H1 (cell line): ENCODE data around the gene TMEM97. TPM values are rescaled to one million over a fixed set of nuclear protein-coding genes. Genes with fewer than 3 reads are reported as not detected.

Source experiments
- CTCF ChIA-PET: fragments of 300-600 bp; sonication (Branson Sonifier 250); formaldehyde crosslinking; loops from one replicate; lab custom pipeline; 2021; ENCODE audit not compliant: partially characterized antibody; lab: Charles Lee
- POLR2A ChIA-PET: fragments of 300-600 bp; sonication (Branson Sonifier 250); formaldehyde crosslinking; loops from one replicate; lab custom pipeline; 2021; ENCODE audit warnings: inconsistent platforms; ENCODE audit not compliant: partially characterized antibody; lab: Charles Lee
- DNase-seq, 2 experiments: peaks; one replicate each; pipeline versions ENCODE4 v3.0.0 to v3.0.0-alpha.2; 2010 to 2022; ENCODE audit warnings: low spot score in 2 of 2, low read depth in 1 of 2, mixed read lengths in 1 of 2
- FAIRE-seq: peaks from 2 replicates; lab custom pipeline; 2011; peaks lifted over from hg19 to GRCh38; lab: Jason Lieb, UNC
- H2AFZ ChIP-seq: 2 replicates; pipeline ENCODE4 v1.8.1; 2012; ENCODE audit warnings: low read length, inconsistent platforms
- H2AK5ac ChIP-seq: 2 replicates; pipeline ENCODE4 v1.6.1; 2013; ENCODE audit warnings: low read depth, low read length
- H2BK120ac ChIP-seq: replicated peaks from 2 replicates; pipeline ENCODE3; 2013; ENCODE audit warnings: low read depth, low read length, inconsistent platforms
- H2BK12ac ChIP-seq: 2 replicates; pipeline ENCODE4 v1.6.1; 2013; ENCODE audit warnings: low read depth, low read length
- H2BK15ac ChIP-seq: 2 replicates; pipeline ENCODE4 v1.6.1; 2013; ENCODE audit warnings: low read length
- H2BK20ac ChIP-seq: 2 replicates; pipeline ENCODE4 v1.6.1; 2013; ENCODE audit warnings: low read length
- H2BK5ac ChIP-seq: 2 replicates; pipeline ENCODE4 v1.6.1; 2013; ENCODE audit warnings: low read depth, low read length
- H3K14ac ChIP-seq: 2 replicates; pipeline ENCODE4 v1.6.1; 2013; ENCODE audit warnings: inconsistent platforms; ENCODE audit not compliant: insufficient read length
- H3K18ac ChIP-seq: 2 replicates; pipeline ENCODE4 v1.6.1; 2013; ENCODE audit warnings: low read length; ENCODE audit errors: extremely low read depth
- H3K23ac ChIP-seq: 2 replicates; pipeline ENCODE4 v1.6.1; 2013; ENCODE audit warnings: inconsistent platforms; ENCODE audit not compliant: insufficient read length
- H3K23me2 ChIP-seq: 2 replicates; pipeline ENCODE4 v1.6.1; 2013; ENCODE audit warnings: low read depth, low read length
- H3K27ac ChIP-seq: 2 replicates; pipeline ENCODE4 v1.6.1; 2011; ENCODE audit warnings: low read depth, low read length, inconsistent platforms
- H3K27me3 ChIP-seq, 4 experiments: replicated peaks in 1 of 4; 1 replicate in 1 of 4; 2 replicates in 3 of 4; pipeline versions ENCODE4 v1.6.1 to v1.8.1; 2011 to 2013; ENCODE audit warnings: low read length in 3 of 4, mild to moderate bottlenecking in 3 of 4, inconsistent platforms in 2 of 4, mixed read lengths in 2 of 4, moderate library complexity in 1 of 4; ENCODE audit not compliant: control insufficient read depth in 3 of 4, insufficient read depth in 3 of 4; ENCODE audit errors: extremely low read depth in 1 of 4
- H3K36me3 ChIP-seq, 4 experiments: 2 replicates each; pipeline versions ENCODE4 v1.6.1 to v1.8.1; 2011 to 2013; ENCODE audit warnings: mild to moderate bottlenecking in 4 of 4, low read length in 3 of 4, moderate library complexity in 2 of 4, control low read depth in 1 of 4, inconsistent platforms in 1 of 4; ENCODE audit not compliant: insufficient read depth in 4 of 4, control insufficient read depth in 2 of 4
- H3K4ac ChIP-seq: replicated peaks from 2 replicates; pipeline ENCODE3; 2013; ENCODE audit warnings: low read length, low read depth, mixed read lengths, inconsistent platforms; ENCODE audit not compliant: insufficient read length
- H3K4me1 ChIP-seq, 4 experiments: replicated peaks in 1 of 4; 1 replicate in 1 of 4; 2 replicates in 3 of 4; pipeline versions ENCODE4 v1.6.1 to v1.8.1; 2011 to 2013; ENCODE audit warnings: low read length in 3 of 4, inconsistent platforms in 2 of 4, mixed read lengths in 1 of 4; ENCODE audit not compliant: insufficient read depth in 4 of 4, control insufficient read depth in 3 of 4
- H3K4me2 ChIP-seq, 2 experiments: 2 replicates each; pipeline versions ENCODE4 v1.6.1 to v1.8.1; 2011 to 2013; ENCODE audit warnings: low read depth in 2 of 2, low read length in 2 of 2, control low read depth in 1 of 2, inconsistent platforms in 1 of 2, mild to moderate bottlenecking in 1 of 2; ENCODE audit not compliant: insufficient read depth in 1 of 2
- H3K4me3 ChIP-seq, 4 experiments: fragments of 200-600, 300-600 bp in 1 of 4; sonication (generic), shearing (Covaris generic), sonication (Bioruptor Twin) in 1 of 4; 2 replicates each; pipeline versions ENCODE4 v1.5.1 to v1.8.1; 2011 to 2016; ENCODE audit warnings: low read length in 4 of 4, low read depth in 3 of 4, control low read depth in 2 of 4, inconsistent platforms in 2 of 4, mild to moderate bottlenecking in 2 of 4, mixed read lengths in 1 of 4, moderate library complexity in 1 of 4; ENCODE audit not compliant: insufficient read depth in 2 of 4; ENCODE audit errors: extremely low read depth in 1 of 4
- H3K56ac ChIP-seq: replicated peaks from 2 replicates; pipeline ENCODE3; 2013; ENCODE audit warnings: low read depth, mild to moderate bottlenecking, mixed read lengths, low read length, inconsistent platforms; ENCODE audit not compliant: insufficient read length
- H3K79me1 ChIP-seq: 2 replicates; pipeline ENCODE4 v1.6.1; 2013; ENCODE audit warnings: low read depth, low read length, control low read depth
- H3K79me2 ChIP-seq, 2 experiments: 2 replicates each; pipeline versions ENCODE4 v1.6.1 to v1.8.1; 2012 to 2013; ENCODE audit warnings: low read length in 2 of 2, mild to moderate bottlenecking in 2 of 2, inconsistent platforms in 1 of 2; ENCODE audit not compliant: insufficient read depth in 2 of 2, control insufficient read depth in 1 of 2
- H3K9ac ChIP-seq, 4 experiments: replicated peaks in 1 of 4; 1 replicate in 1 of 4; 2 replicates in 3 of 4; pipeline versions ENCODE4 v1.6.1 to v1.8.1; 2011 to 2013; ENCODE audit warnings: low read depth in 3 of 4, low read length in 3 of 4, control low read depth in 2 of 4, mild to moderate bottlenecking in 2 of 4, moderate library complexity in 2 of 4, inconsistent platforms in 1 of 4; ENCODE audit errors: extremely low read depth in 1 of 4
- H3K9me3 ChIP-seq, 2 experiments: 2 replicates each; pipeline versions ENCODE4 v1.6.1 to v1.8.1; 2012 to 2013; ENCODE audit warnings: mild to moderate bottlenecking in 2 of 2, moderate library complexity in 2 of 2, control low read depth in 1 of 2, inconsistent platforms in 1 of 2, low read depth in 1 of 2, low read length in 1 of 2, mixed read lengths in 1 of 2; ENCODE audit not compliant: insufficient read depth in 2 of 2
- H4K20me1 ChIP-seq, 2 experiments: replicated peaks in 1 of 2; 2 replicates each; pipeline versions ENCODE3 to v1.8.1; 2011 to 2013; ENCODE audit warnings: inconsistent platforms in 2 of 2, low read length in 2 of 2, mild to moderate bottlenecking in 1 of 2; ENCODE audit not compliant: insufficient read depth in 2 of 2, control insufficient read depth in 1 of 2
- H4K5ac ChIP-seq: 2 replicates; pipeline ENCODE4 v1.6.1; 2013; ENCODE audit warnings: low read length, low read depth, mixed read lengths, inconsistent platforms; ENCODE audit not compliant: insufficient read length
- H4K8ac ChIP-seq: 2 replicates; pipeline ENCODE4 v1.8.0; 2013; ENCODE audit warnings: mild to moderate bottlenecking, moderate library complexity, low read length, inconsistent platforms; ENCODE audit not compliant: insufficient read depth; ENCODE audit errors: extremely low read depth
- H4K91ac ChIP-seq: replicated peaks from 2 replicates; pipeline ENCODE3; 2013; ENCODE audit warnings: low read length, mixed read lengths, inconsistent platforms; ENCODE audit not compliant: insufficient read length
- CBX5 ChIP-seq: fragments of 300-800, 300-1000 bp; sonication (generic); IDR thresholded peaks from 2 replicates; pipeline ENCODE4 v1.7.1; 2016; ENCODE audit warnings: antibody characterized with exemption, low read length, low read depth
- CBX8 ChIP-seq: fragments of 300-800, 300-1000 bp; sonication (generic); IDR thresholded peaks from 2 replicates; pipeline ENCODE4 v1.7.1; 2016; ENCODE audit warnings: low read depth, low read length, borderline replicate concordance
- RAD21 ChIP-seq, 2 experiments: IDR thresholded peaks in 1 of 2; conservative IDR thresholded peaks in 1 of 2; 2 replicates each; pipeline ENCODE4 v1.6.1; 2011; ENCODE audit warnings: low read depth in 2 of 2, low read length in 2 of 2, improper control_type of control experiment in 1 of 2, inconsistent platforms in 1 of 2, mild to moderate bottlenecking in 1 of 2, moderate library complexity in 1 of 2
- SP1 ChIP-seq: IDR thresholded peaks from 2 replicates; pipeline ENCODE4 v1.6.1; 2011; ENCODE audit warnings: low read depth, low read length
- WGBS, 2 experiments: shearing (Covaris generic) in 1 of 2; methylation state at CpG; one replicate each; pipeline versions ENCODE4 v1.1.6 to v1.1.7; 2013 to 2015; ENCODE audit warnings: low lambda C conversion rate in 2 of 2, mixed read lengths in 2 of 2, inconsistent platforms in 1 of 2, low coverage in 1 of 2, missing lambda C conversion rate in 1 of 2; ENCODE audit not compliant: insufficient replicate concordance in 2 of 2, insufficient coverage in 1 of 2, insufficient read length in 1 of 2; ENCODE audit errors: extremely low coverage in 1 of 2, missing lambda C conversion rate in 1 of 2; 5-methylcytosine and 5-hydroxymethylcytosine counted together
- polyA plus RNA-seq, 7 experiments: library from polyadenylated mRNA; depleted of rRNA in 3 of 7; stranded (reverse) in 5 of 7; unstranded in 2 of 7; fragments of >200 nt in 5 of 7; fragments of 200-250 nt in 2 of 7; gene quantifications; 1 replicate in 5 of 7; 2 replicates in 1 of 7; 4 replicates in 1 of 7; pipeline versions ENCODE4 v1.2.1 to v1.2.3, GENCODE V29; 2011 to 2013; ENCODE audit warnings: missing spikeins in 2 of 7, mixed read lengths in 2 of 7
- total RNA-seq: library from RNA; stranded (reverse); fragmentation: NEBNext Ultra II Directional; extraction: Animal tissue kit (Norgen Biotek cat#: 25700); gene quantifications from 2 replicates; pipeline ENCODE4 v1.2.1, GENCODE V29; 2021
- TF ChIP-seq, protein P1 (sequence below), 3 experiments: IDR thresholded peaks; 1 replicate in 2 of 3; 2 replicates in 1 of 3; pipeline versions ENCODE4 v1.5.1 to v1.6.1; 2011; ENCODE audit warnings: low read length in 3 of 3, mild to moderate bottlenecking in 3 of 3, inconsistent platforms in 2 of 3, low read depth in 1 of 3, moderate library complexity in 1 of 3; ENCODE audit not compliant: insufficient read depth in 1 of 3; ENCODE audit errors: control extremely low read depth in 1 of 3

TMEM97 gene
- total and polyA plus RNA-seq, 2 of the 8 experiments (the other 6 are each of a cell fraction or from before 2014, with no cell fraction given): 126 to 130 TPM

DNA sequence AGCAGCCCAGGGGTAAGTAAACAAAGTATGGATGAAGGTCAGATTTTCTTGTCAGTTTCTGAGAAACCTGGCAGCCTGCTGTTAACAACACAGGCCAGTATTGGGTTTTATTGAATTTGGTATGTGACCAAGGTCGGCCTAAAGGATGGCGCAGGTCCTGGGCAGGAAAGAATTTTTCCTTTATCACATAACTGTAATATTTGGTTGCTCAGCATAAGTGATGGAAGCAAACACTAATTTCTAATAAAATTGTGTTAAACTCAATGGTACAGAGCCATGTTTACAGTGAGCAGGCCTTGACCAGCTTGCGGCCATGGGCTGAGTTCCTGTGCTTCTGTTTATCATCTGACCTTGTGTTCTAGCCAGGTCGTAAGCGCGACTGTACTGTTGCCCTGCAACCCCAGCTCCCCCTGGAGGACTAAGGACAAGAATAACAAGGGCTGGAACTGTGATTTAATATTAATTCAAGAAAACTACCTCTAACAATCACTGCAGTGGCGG is 27.8 kb downstream of the TMEM97 start:
- Histone ChIP-seq H3K56ac (no peak overlapping the region), H3K79me2 (no peaks in the 10 kb centered on the region), H3K23ac (no peak overlapping the region), H3K4me1 (peaks cover 0 to 4% (median 0%) of the 10 kb centered on the region in 4 experiments; a peak in 3 of 7 replicates), H3K4ac (no peak overlapping the region), H3K4me3 (no peak overlapping the region), H3K79me1 (no peaks in the 10 kb centered on the region), H2BK20ac (no peak overlapping the region), H2BK12ac (no peak overlapping the region), H2BK120ac (no peak overlapping the region), H3K14ac (no peak overlapping the region), H4K20me1 (peaks cover 13 to 15% of the 10 kb centered on the region in 2 experiments), H2BK15ac (no peak overlapping the region), H3K9me3 (no peaks in the 10 kb centered on the region), H3K36me3 (peaks cover 20 to 58% (median 45%) of the 10 kb centered on the region in 4 experiments; a peak in 7 of 8 replicates), H3K18ac (no peak overlapping the region), H3K27me3 (no peaks in the 10 kb centered on the region), H4K8ac (no peak overlapping the region), H4K91ac (no peak overlapping the region), H2AFZ (no peak overlapping the region), H3K4me2 (no peak overlapping the region), H4K5ac (no peak overlapping the region), H3K9ac (no peak overlapping the region), H2AK5ac (no peak overlapping the region), H2BK5ac (no peak overlapping the region), H3K23me2 (no peaks in the 10 kb centered on the region), H3K27ac (no peak overlapping the region)
- 95% methylated on average over 7 of the region's 7 CpGs; no CpG with 5 or more reads in 1 of the 2 experiments for WGBS, 2 experiments
- CTCF ChIA-PET: interaction anchor here (1.0 to 2.5 kb wide), 11 partner anchors 9 to 115 kb away, joined by 3 to 10 read pairs (median 5); partner anchors contain the start of genes IFT20 and TNFAIP1
- FAIRE-seq: no peak
- no peak for TF ChIP-seq CBX8
- no peak for TF ChIP-seq CBX5
- TF ChIP-seq SP1: no peak
- peak; percentile 26 to 51; a peak in 3 of 4 replicates for TF ChIP-seq RAD21 (IDR thresholded peaks at IDR 0.05 in 1 of 2, conservative IDR thresholded peaks at IDR 0.05 in 1 of 2; ENCODE audit: low read depth in 2 of 2, low read length in 2 of 2)
- TF ChIP-seq, protein P1, sequence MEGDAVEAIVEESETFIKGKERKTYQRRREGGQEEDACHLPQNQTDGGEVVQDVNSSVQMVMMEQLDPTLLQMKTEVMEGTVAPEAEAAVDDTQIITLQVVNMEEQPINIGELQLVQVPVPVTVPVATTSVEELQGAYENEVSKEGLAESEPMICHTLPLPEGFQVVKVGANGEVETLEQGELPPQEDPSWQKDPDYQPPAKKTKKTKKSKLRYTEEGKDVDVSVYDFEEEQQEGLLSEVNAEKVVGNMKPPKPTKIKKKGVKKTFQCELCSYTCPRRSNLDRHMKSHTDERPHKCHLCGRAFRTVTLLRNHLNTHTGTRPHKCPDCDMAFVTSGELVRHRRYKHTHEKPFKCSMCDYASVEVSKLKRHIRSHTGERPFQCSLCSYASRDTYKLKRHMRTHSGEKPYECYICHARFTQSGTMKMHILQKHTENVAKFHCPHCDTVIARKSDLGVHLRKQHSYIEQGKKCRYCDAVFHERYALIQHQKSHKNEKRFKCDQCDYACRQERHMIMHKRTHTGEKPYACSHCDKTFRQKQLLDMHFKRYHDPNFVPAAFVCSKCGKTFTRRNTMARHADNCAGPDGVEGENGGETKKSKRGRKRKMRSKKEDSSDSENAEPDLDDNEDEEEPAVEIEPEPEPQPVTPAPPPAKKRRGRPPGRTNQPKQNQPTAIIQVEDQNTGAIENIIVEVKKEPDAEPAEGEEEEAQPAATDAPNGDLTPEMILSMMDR (IDR thresholded peaks at IDR 0.05; ENCODE audit: control extremely low read depth in 1 of 3, insufficient read depth in 1 of 3, low read depth in 1 of 3, low read length in 3 of 3): peak; percentile 21 to 33 (median 22); a peak in 3 of 4 replicates
- DNase-seq: no peak
- POLR2A ChIA-PET: interaction anchor here (0.7 to 9.7 kb wide), 10 partner anchors 10 to 26 kb away, joined by 3 to 92 read pairs (median 6); partner anchors contain the start of genes IFT20, POLDIP2, SEBOX and TNFAIP1
